Gastrocnemius medialis (tissue), 4 donors: ENCODE results near the gene CNTLN. TPM values are rescaled to one million over a fixed set of nuclear protein-coding genes. Genes with fewer than 3 reads are reported as not detected.
"Not testable (repeated sequence)": the region's sequence is repeated elsewhere in the genome, so short reads cannot be mapped to it uniquely, and the experiment has no call there.

Source experiments
- ATAC-seq, 2 donors: fragments of 150-250 bp; one replicate each; pipeline ENCODE4 v1.9.1; 2016
- DNase-seq, 2 donors: peaks; one replicate each; pipeline ENCODE4 v3.0.0-alpha.2; 2019
- H3K27ac ChIP-seq, 4 donors: fragments of 200-600 bp; sonication (generic); 1 replicate in 1 of 4; 2 replicates in 3 of 4; pipeline ENCODE4 v1.5.1; 2016 to 2018; ENCODE audit warnings: mild to moderate bottlenecking in 2 of 4, moderate library complexity in 1 of 4
- H3K27me3 ChIP-seq, 3 donors: fragments of 200-600 bp; sonication (generic) in 2 of 3; 1 replicate in 1 of 3; 2 replicates in 2 of 3; pipeline versions ENCODE4 v1.5.1 to v1.6.0; 2016 to 2019; ENCODE audit warnings: mild to moderate bottlenecking in 1 of 3, moderate library complexity in 1 of 3
- H3K36me3 ChIP-seq, 2 donors: fragments of 200-600 bp; sonication (generic) in 1 of 2; one replicate each; pipeline ENCODE4 v1.5.1; 2017 to 2018
- H3K4me1 ChIP-seq, 2 donors: fragments of 200-600 bp; sonication (generic) in 1 of 2; one replicate each; pipeline ENCODE4 v1.5.1; 2016 to 2017; ENCODE audit warnings: mild to moderate bottlenecking in 2 of 2
- H3K4me3 ChIP-seq, 4 donors: fragments of 200-600 bp; sonication (generic) in 3 of 4; 1 replicate in 1 of 4; 2 replicates in 3 of 4; pipeline ENCODE4 v1.5.1; 2016 to 2019; ENCODE audit warnings: mild to moderate bottlenecking in 2 of 4
- H3K9me3 ChIP-seq, 3 donors: fragments of 200-600 bp; sonication (generic) in 2 of 3; 1 replicate in 1 of 3; 2 replicates in 2 of 3; pipeline ENCODE4 v1.5.1; 2016 to 2019
- CTCF ChIP-seq, 5 experiments: fragments of 450-650 bp in 3 of 5; fragments of 200-600 bp in 2 of 5; sonication (generic) in 2 of 5; IDR thresholded peaks in 4 of 5; conservative IDR thresholded peaks in 1 of 5; 1 replicate in 4 of 5; 2 replicates in 1 of 5; pipeline ENCODE4 v1.5.1; 2016 to 2019; ENCODE audit warnings: antibody characterized with exemption in 5 of 5, mild to moderate bottlenecking in 3 of 5, moderate library complexity in 3 of 5
- POLR2A ChIP-seq, 2 donors: fragments of 450-650 bp; IDR thresholded peaks; one replicate each; pipeline ENCODE4 v1.6.1; 2017; ENCODE audit warnings: antibody characterized with exemption in 2 of 2, mild to moderate bottlenecking in 2 of 2, moderate library complexity in 2 of 2
- in situ Hi-C, 4 donors: fragments of 200-750 bp; cut with MboI; loops; one replicate each; pipeline versions ENCODE4 v1.15.0 to v1.8.0; 2017; ENCODE audit warnings: low sequenced_read_pairs in 4 of 4
- intact Hi-C: fragments of 100-400 bp; cut with DNase I; formaldehyde crosslinking; loops from one replicate; pipeline ENCODE4 v1.15.1; 2023; ENCODE audit warnings: low total_unique reads
- total RNA-seq, 4 donors: library from RNA; depleted of rRNA; stranded (reverse); fragments of >200 nt; gene quantifications; one replicate each; pipeline versions ENCODE4 v1.1.0 to v1.2.3, GENCODE V29; 2016

Gene CNTLN
- total RNA-seq, 4 donors from 2014 or later = 1.3 to 6.6 (median 2.4) TPM

GRCh38 chr9:17339156-17339555 lies 204.3 kb downstream of the CNTLN start:
- Histone ChIP-seq H3K27ac (no peak overlapping the region), H3K36me3 (no peaks in the 10 kb centered on the region), H3K9me3 (no peaks in the 10 kb centered on the region), H3K27me3 (no peaks in the 10 kb centered on the region), H3K4me1 (no peaks in the 10 kb centered on the region), H3K4me3 (no peak overlapping the region)
- in situ Hi-C loops (no loop called here), intact Hi-C loops (no loop called here)
- ATAC-seq (no peak), DNase-seq (no peak)
- TF ChIP-seq CTCF (IDR thresholded peaks at IDR 0.05 in 4 of 5, conservative IDR thresholded peaks at IDR 0.05 in 1 of 5) = no peak
- no peak for TF ChIP-seq POLR2A (IDR thresholded peaks at IDR 0.05)

GRCh38 chr9:17342696-17343095 lies 207.9 kb downstream of the CNTLN start:
- DNase-seq (no peak), ATAC-seq (no peak)
- Histone ChIP-seq H3K27ac (no peak overlapping the region), H3K36me3 (no peaks in the 10 kb centered on the region), H3K9me3 (no peaks in the 10 kb centered on the region), H3K4me3 (no peak overlapping the region), H3K27me3 (no peaks in the 10 kb centered on the region), H3K4me1 (no peaks in the 10 kb centered on the region)
- in situ Hi-C loops (no loop called here), intact Hi-C loops (no loop called here)
- TF ChIP-seq CTCF (IDR thresholded peaks at IDR 0.05 in 4 of 5, conservative IDR thresholded peaks at IDR 0.05 in 1 of 5) = no peak
- TF ChIP-seq POLR2A (IDR thresholded peaks at IDR 0.05) = no peak

GRCh38 chr9:17349831-17350230 lies 215.0 kb downstream of the CNTLN start:
- Histone ChIP-seq H3K4me1 (no peaks in the 10 kb centered on the region), H3K27ac (no peak overlapping the region), H3K9me3 (no peaks in the 10 kb centered on the region), H3K4me3 (no peak overlapping the region), H3K36me3 (no peaks in the 10 kb centered on the region), H3K27me3 (no peaks in the 10 kb centered on the region)
- intact Hi-C loops = no loop called here
- DNase-seq = no peak
- in situ Hi-C loops = no loop called here
- ATAC-seq = no peak
- no peak for TF ChIP-seq CTCF (IDR thresholded peaks at IDR 0.05 in 4 of 5, conservative IDR thresholded peaks at IDR 0.05 in 1 of 5)
- TF ChIP-seq POLR2A (IDR thresholded peaks at IDR 0.05) = no peak

GRCh38 chr9:17354006-17354405 lies 219.2 kb downstream of the CNTLN start:
- intact Hi-C loops, DNase-seq, H3K36me3 ChIP-seq, H3K4me1 ChIP-seq, H3K4me3 ChIP-seq, in situ Hi-C loops, H3K27ac ChIP-seq, H3K9me3 ChIP-seq, ATAC-seq, H3K27me3 ChIP-seq: not testable (repeated sequence)

- H3K36me3 ChIP-seq = no peaks in the 10 kb centered on the region
- H3K27ac ChIP-seq = no peak overlapping the region
- no peaks in the 10 kb centered on the region for H3K27me3 ChIP-seq
- no peak for TF ChIP-seq POLR2A (IDR thresholded peaks at IDR 0.05)
- no peak for TF ChIP-seq CTCF (IDR thresholded peaks at IDR 0.05 in 4 of 5, conservative IDR thresholded peaks at IDR 0.05 in 1 of 5)
- H3K4me3 ChIP-seq = no peak overlapping the region
- ATAC-seq = no peak
- no peaks in the 10 kb centered on the region for H3K4me1 ChIP-seq
- in situ Hi-C loops (no loop called here), intact Hi-C loops (no loop called here)
- H3K9me3 ChIP-seq = no peaks in the 10 kb centered on the region
- DNase-seq = no peak
Measured at GRCh38 chr9:17361378-17361777, 226.5 kb downstream of the CNTLN start.
